GM12878 (cell line): ENCODE measurements around the gene TKFC. TPM values are rescaled to one million over a fixed set of nuclear protein-coding genes. Genes with fewer than 3 reads are reported as not detected.

Experiments used
- ATAC-seq: fragments of 200-7000 bp; cut with Tn5 transposase; 3 replicates; pipeline ENCODE4 v1.9.1; 2020; ENCODE audit warnings: mild to moderate bottlenecking, moderate library complexity
- BruUV-seq: library from RNA; stranded (reverse); fragments of 400-500 nt; replicated peaks from 2 replicates; lab custom pipeline; 2021; lab: Mats Ljungman, UMichigan
- CTCF ChIA-PET: fragments of 300-600 bp; sonication (Branson Sonifier 250); formaldehyde crosslinking; extraction: SDS; loops from one replicate; lab custom pipeline; 2021; ENCODE audit warnings: inconsistent platforms; lab: Yijun Ruan, JAX
- POLR2A ChIA-PET: fragments of 350-600 bp; formaldehyde crosslinking; extraction: SDS; loops from one replicate; lab custom pipeline; 2021; ENCODE audit warnings: inconsistent platforms; lab: Charles Lee
- RAD21 ChIA-PET: fragments of 300-600 bp; sonication (Branson Sonifier 250); formaldehyde crosslinking; loops from one replicate; lab custom pipeline; 2023; ENCODE audit warnings: antibody characterized with exemption; ENCODE audit not compliant: unreplicated experiment; lab: Charles Lee
- SMC1A ChIA-PET: fragments of 300-600 bp; sonication (Branson Sonifier 250); formaldehyde crosslinking; loops from one replicate; lab custom pipeline; 2023; ENCODE audit not compliant: unreplicated experiment, uncharacterized antibody; lab: Charles Lee
- DNase-seq: peaks from one replicate; pipeline ENCODE4 v3.0.0-alpha.2; 2011; ENCODE audit warnings: low read depth, low spot score
- FAIRE-seq: peaks from 3 replicates; lab custom pipeline; 2011; peaks lifted over from hg19 to GRCh38; lab: Jason Lieb, UNC
- H2AFZ ChIP-seq: 2 replicates; pipeline ENCODE4 v1.6.0; 2011; ENCODE audit warnings: low read depth, low read length, control low read depth; ENCODE audit not compliant: control insufficient read depth
- H3K27ac ChIP-seq: 2 replicates; pipeline ENCODE4 v1.5.1; 2011; ENCODE audit warnings: control low read depth; ENCODE audit not compliant: control insufficient read depth, insufficient read depth
- H3K27me3 ChIP-seq, 2 experiments: replicated peaks in 1 of 2; 2 replicates each; pipeline versions ENCODE4 v1.6.0 to v1.6.1; 2011; ENCODE audit warnings: low read length in 1 of 2; ENCODE audit not compliant: control insufficient read depth in 2 of 2, insufficient read depth in 2 of 2
- H3K36me3 ChIP-seq, 2 experiments: 2 replicates each; pipeline ENCODE4 v1.5.1; 2011; ENCODE audit warnings: low read length in 1 of 2; ENCODE audit not compliant: control insufficient read depth in 2 of 2, insufficient read depth in 2 of 2
- H3K4me1 ChIP-seq: 2 replicates; pipeline ENCODE4 v1.6.1; 2011; ENCODE audit warnings: mild to moderate bottlenecking, low read length, moderate library complexity, mixed read lengths; ENCODE audit not compliant: control insufficient read depth, insufficient read depth
- H3K4me2 ChIP-seq: 2 replicates; pipeline ENCODE4 v1.6.0; 2011; ENCODE audit warnings: control low read depth; ENCODE audit not compliant: control insufficient read depth, insufficient read depth
- H3K4me3 ChIP-seq: fragments of 200-600 bp; sonication (generic); 2 replicates; pipeline ENCODE4 v1.5.1; 2016
- H3K79me2 ChIP-seq: 2 replicates; pipeline ENCODE4 v1.6.0; 2011; ENCODE audit warnings: low read length; ENCODE audit not compliant: control insufficient read depth, insufficient read depth
- H3K9ac ChIP-seq: 2 replicates; pipeline ENCODE4 v1.8.0; 2011; ENCODE audit warnings: low read length, control low read depth, mixed read lengths; ENCODE audit not compliant: control insufficient read depth, insufficient read depth
- H3K9me3 ChIP-seq: replicated peaks from 3 replicates; pipeline ENCODE4 v1.5.1; 2011; ENCODE audit warnings: mild to moderate bottlenecking, low read length; ENCODE audit not compliant: control insufficient read depth, insufficient read depth
- H4K20me1 ChIP-seq: 2 replicates; pipeline ENCODE4 v1.6.0; 2011; ENCODE audit not compliant: control insufficient read depth, insufficient read depth
- ELK1 ChIP-seq: IDR thresholded peaks from 2 replicates; pipeline ENCODE4 v1.6.1; 2012; ENCODE audit warnings: low read depth, low read length, improper control_type of control experiment
- ESRRA ChIP-seq: IDR thresholded peaks from 2 replicates; pipeline ENCODE4 v1.6.1; 2012; ENCODE audit warnings: mild to moderate bottlenecking, low read length, improper control_type of control experiment
- IRF4 ChIP-seq: IDR thresholded peaks from 2 replicates; pipeline ENCODE4 v1.6.1; 2011; ENCODE audit warnings: low read depth, low read length
- JUND ChIP-seq: IDR thresholded peaks from 2 replicates; pipeline ENCODE4 v1.6.1; 2012; ENCODE audit warnings: low read depth, mild to moderate bottlenecking, low read length, improper control_type of control experiment, moderate library complexity
- KAT2A ChIP-seq: conservative IDR thresholded peaks from 2 replicates; pipeline ENCODE4 v1.6.1; 2011; ENCODE audit warnings: low read depth, low read length; ENCODE audit not compliant: control insufficient read depth
- NFIC ChIP-seq: IDR thresholded peaks from 2 replicates; pipeline ENCODE4 v1.6.1; 2012; ENCODE audit warnings: low read depth, mild to moderate bottlenecking, inconsistent platforms, low read length, moderate library complexity
- NFYB ChIP-seq: IDR thresholded peaks from 2 replicates; pipeline ENCODE4 v1.6.1; 2011; ENCODE audit warnings: low read depth, mild to moderate bottlenecking, low read length, improper control_type of control experiment, moderate library complexity; ENCODE audit not compliant: insufficient read depth
- PML ChIP-seq: IDR thresholded peaks from 2 replicates; pipeline ENCODE4 v1.6.1; 2012; ENCODE audit warnings: low read length, inconsistent platforms
- SMARCA5 ChIP-seq: fragments of 450-650 bp; IDR thresholded peaks from 2 replicates; pipeline ENCODE4 v1.6.1; 2017; ENCODE audit warnings: mild to moderate bottlenecking
- TCF3 ChIP-seq: IDR thresholded peaks from 2 replicates; pipeline ENCODE4 v1.6.1; 2012; ENCODE audit warnings: low read depth, mild to moderate bottlenecking, low read length, borderline replicate concordance; ENCODE audit not compliant: insufficient read depth
- USF2 ChIP-seq: IDR thresholded peaks from 2 replicates; pipeline ENCODE4 v1.6.1; 2011; ENCODE audit warnings: low read depth, low read length, improper control_type of control experiment, borderline replicate concordance
- WGBS: methylation state at CpG from one replicate; pipeline ENCODE4 v1.1.6; 2016; ENCODE audit warnings: low lambda C conversion rate; ENCODE audit not compliant: insufficient replicate concordance, insufficient coverage; ENCODE audit errors: missing lambda C conversion rate; 5-methylcytosine and 5-hydroxymethylcytosine counted together
- in situ Hi-C: fragments of 300-500 bp; cut with MboI; formaldehyde crosslinking; loops from 9 replicates; pipeline ENCODE4 v1.14.3; 2018; ENCODE audit warnings: mixed read lengths
- intact Hi-C: fragments of 100-400 bp; cut with micrococcal nuclease; formaldehyde crosslinking; loops from one replicate; pipeline ENCODE4 v1.14.2; 2022; ENCODE audit not compliant: unreplicated experiment
- polyA plus RNA-seq, 11 experiments: library from polyadenylated mRNA; depleted of rRNA in 4 of 11; unstranded in 6 of 11; stranded (reverse) in 5 of 11; fragments of >200 nt; fragmentation: Nextera tagmentation in 4 of 11; fragmentation: Illumina TruSeq in 1 of 11; extraction: Ambion mirVana in 4 of 11; extraction: Trizol in 1 of 11; gene quantifications; 1 replicate in 1 of 11; 2 replicates in 10 of 11; pipeline versions ENCODE4 v1.2.1 to v1.2.3, GENCODE V29; 2011 to 2016; ENCODE audit warnings: inconsistent platforms in 2 of 11, missing spikeins in 2 of 11, low read depth in 1 of 11
- total RNA-seq, 4 experiments: library from RNA; depleted of rRNA in 3 of 4; stranded (reverse); fragments of >200 nt in 3 of 4; fragmentation: Illumina TruSeq in 1 of 4; extraction: Trizol in 1 of 4; gene quantifications; 2 replicates each; pipeline versions ENCODE4 v1.2.1 to v1.2.3, GENCODE V29; 2013 to 2021

Gene TKFC
- total and polyA plus RNA-seq, 10 of the 15 experiments (the other 5 are each of a cell fraction or from before 2014, with no cell fraction given), result 2.4 to 113 (median 59.0) TPM

GRCh38 chr11:61352038-61352437 lies 19.0 kb downstream of the TKFC start (continued):
- TF ChIP-seq ELK1, result no peak
- no peak for TF ChIP-seq ESRRA
- no peak for TF ChIP-seq USF2
- no peak for TF ChIP-seq PML
- TF ChIP-seq SMARCA5, result no peak
- no peak for TF ChIP-seq NFYB
- no peak for TF ChIP-seq IRF4
- TF ChIP-seq, all 136 proteins: peak for 0

- CTCF ChIA-PET, result interaction anchor here (0.7 to 23.9 kb wide), 6 partner anchors 10 to 76 kb away, joined by 3 to 387 read pairs (median 4); partner anchors contain the start of gene TMEM216
- TF ChIP-seq JUND (no peak), KAT2A (no peak), NFIC (no peak), TCF3 (no peak)
- TF ChIP-seq, all 136 proteins: peak for 0
- peak overlapping the region; percentile 67 for H3K4me2 ChIP-seq
- SMC1A ChIA-PET, result interaction anchor here (0.9 to 12.8 kb wide), 5 partner anchors 10 to 39 kb away, joined by 3 to 243 read pairs (median 84); partner anchors contain the start of genes DDB1, TKFC and TMEM216
- intact Hi-C loops, result no loop called here
- H2AFZ ChIP-seq, result no peak overlapping the region
- FAIRE-seq, result no peak
- H3K36me3 ChIP-seq, result peaks cover 19 to 23% of the 10 kb centered on the region in 2 experiments
- H3K9ac ChIP-seq, result no peak overlapping the region
- RAD21 ChIA-PET, result interaction anchor here (2.6 to 13.0 kb wide), 2 partner anchors 18 to 32 kb away, joined by 17 to 172 read pairs; partner anchors contain the start of genes DDB1 and TKFC
- no peak for ATAC-seq
- H3K9me3 ChIP-seq, result no peaks in the 10 kb centered on the region
- no peak for DNase-seq
- in situ Hi-C loops, result no loop called here
- no peaks in the 10 kb centered on the region for H4K20me1 ChIP-seq
- H3K27ac ChIP-seq, result no peak overlapping the region
- H3K79me2 ChIP-seq, result peaks cover 10% of the 10 kb centered on the region
- 53% methylated on average over 15 of the region's 15 CpGs for whole genome bisulfite sequencing
- POLR2A ChIA-PET, result interaction anchor here (1.1 to 1.6 kb wide), 4 partner anchors 8 to 18 kb away, joined by 3 to 5 read pairs (median 4); partner anchors contain the start of genes CYB561A3 and TMEM138
- H3K4me3 ChIP-seq, result no peak overlapping the region
- H3K27me3 ChIP-seq, result no peaks in the 10 kb centered on the region
- peaks cover 22% of the 10 kb centered on the region for H3K4me1 ChIP-seq
- no TSS peak for BruUV-seq
These were observed 20.4 kb downstream of the TKFC start for GRCh38 chr11:61353131-61354067.
